CD14-positive monocyte (primary cell): ENCODE data around the gene SPATA13. TPM values are rescaled to one million over a fixed set of nuclear protein-coding genes. Genes with fewer than 3 reads are reported as not detected.
"Not testable (repeated sequence)": the region's sequence is repeated elsewhere in the genome, so short reads cannot be mapped to it uniquely, and the experiment has no call there.

ENCODE experiments used
- DNase-seq, 3 donors: peaks; one replicate each; pipeline ENCODE4 v3.0.0-alpha.2; 2011 to 2022
- H2AFZ ChIP-seq: 2 replicates; pipeline ENCODE4 v1.6.0; 2012; ENCODE audit warnings: mild to moderate bottlenecking, low read depth, low read length, inconsistent platforms; ENCODE audit not compliant: insufficient read depth, poor library complexity, severe bottlenecking
- H3K27ac ChIP-seq, 2 donors: 1 replicate in 1 of 2; 2 replicates in 1 of 2; pipeline ENCODE4 v1.5.1; 2012 to 2013; ENCODE audit warnings: low read length in 2 of 2, control low read depth in 1 of 2, inconsistent platforms in 1 of 2, low read depth in 1 of 2, mild to moderate bottlenecking in 1 of 2
- H3K27me3 ChIP-seq, 2 donors: one replicate each; pipeline versions ENCODE4 v1.6.0 to v1.6.1; 2011 to 2013; ENCODE audit warnings: low read length in 2 of 2; ENCODE audit not compliant: control insufficient read depth in 2 of 2, insufficient read depth in 2 of 2
- H3K36me3 ChIP-seq, 2 donors: replicated peaks in 1 of 2; 1 replicate in 1 of 2; 2 replicates in 1 of 2; pipeline versions ENCODE4 v1.5.1 to v1.6.1; 2012 to 2013; ENCODE audit warnings: low read length in 2 of 2, control low read depth in 1 of 2, inconsistent platforms in 1 of 2, mild to moderate bottlenecking in 1 of 2; ENCODE audit not compliant: insufficient read depth in 2 of 2, control insufficient read depth in 1 of 2
- H3K4me1 ChIP-seq, 2 donors: 1 replicate in 1 of 2; 2 replicates in 1 of 2; pipeline versions ENCODE4 v1.5.1 to v1.6.1; 2012 to 2013; ENCODE audit warnings: low read length in 2 of 2, control low read depth in 1 of 2, inconsistent platforms in 1 of 2, mild to moderate bottlenecking in 1 of 2, moderate library complexity in 1 of 2; ENCODE audit not compliant: insufficient read depth in 2 of 2, control insufficient read depth in 1 of 2
- H3K4me2 ChIP-seq: replicated peaks from 2 replicates; pipeline ENCODE3; 2012; ENCODE audit warnings: low read length, moderate library complexity, mild to moderate bottlenecking; ENCODE audit not compliant: poor library complexity, severe bottlenecking; ENCODE audit errors: extremely low read depth
- H3K4me3 ChIP-seq, 3 experiments: fragments of 200-600 bp in 1 of 3; sonication (generic) in 1 of 3; replicated peaks in 1 of 3; 1 replicate in 2 of 3; 2 replicates in 1 of 3; pipeline ENCODE4 v1.5.1; 2011 to 2013; ENCODE audit warnings: low read length in 3 of 3, mild to moderate bottlenecking in 3 of 3, control low read depth in 2 of 3, low read depth in 2 of 3, inconsistent platforms in 1 of 3, moderate library complexity in 1 of 3
- H3K79me2 ChIP-seq: 2 replicates; pipeline ENCODE4 v1.6.0; 2012; ENCODE audit warnings: mild to moderate bottlenecking, control low read depth, inconsistent platforms, low read length, moderate library complexity; ENCODE audit not compliant: insufficient read depth
- H3K9ac ChIP-seq: 2 replicates; pipeline ENCODE4 v1.6.0; 2017; ENCODE audit warnings: low read length, mild to moderate bottlenecking; ENCODE audit not compliant: insufficient read depth, poor library complexity, severe bottlenecking
- H3K9me3 ChIP-seq, 2 donors: replicated peaks in 1 of 2; 1 replicate in 1 of 2; 2 replicates in 1 of 2; pipeline versions ENCODE4 v1.5.1 to v1.6.1; 2012 to 2013; ENCODE audit warnings: low read length in 2 of 2, control low read depth in 1 of 2; ENCODE audit not compliant: control insufficient read depth in 1 of 2, insufficient read depth in 1 of 2
- H4K20me1 ChIP-seq: 2 replicates; pipeline ENCODE4 v1.6.0; 2012; ENCODE audit warnings: mild to moderate bottlenecking, low read length, control low read depth, moderate library complexity; ENCODE audit not compliant: insufficient read depth
- H3K27ac Mint-ChIP-seq, 7 donors: one replicate each; pipeline ENCODE4 v1.8.0; 2020; ENCODE audit warnings: mild to moderate bottlenecking in 7 of 7, mixed read lengths in 7 of 7, moderate library complexity in 6 of 7, inconsistent platforms in 2 of 7
- H3K27me3 Mint-ChIP-seq, 3 donors: one replicate each; pipeline ENCODE4 v1.8.0; 2021 to 2022; ENCODE audit warnings: low read depth in 3 of 3, mild to moderate bottlenecking in 3 of 3, mixed read lengths in 3 of 3, moderate library complexity in 3 of 3, inconsistent platforms in 1 of 3
- H3K36me3 Mint-ChIP-seq, 2 donors: one replicate each; pipeline ENCODE4 v1.8.0; 2020; ENCODE audit warnings: mixed read lengths in 2 of 2, inconsistent platforms in 1 of 2, mild to moderate bottlenecking in 1 of 2
- H3K4me1 Mint-ChIP-seq: one replicate; pipeline ENCODE4 v1.8.0; 2020; ENCODE audit warnings: mild to moderate bottlenecking, mixed read lengths
- H3K4me3 Mint-ChIP-seq, 2 donors: one replicate each; pipeline ENCODE4 v1.8.0; 2020; ENCODE audit warnings: mild to moderate bottlenecking in 2 of 2, mixed read lengths in 2 of 2, moderate library complexity in 1 of 2
- H3K9me3 Mint-ChIP-seq, 7 donors: one replicate each; pipeline ENCODE4 v1.8.0; 2020 to 2022; ENCODE audit warnings: mixed read lengths in 7 of 7, mild to moderate bottlenecking in 6 of 7, moderate library complexity in 6 of 7, inconsistent platforms in 2 of 7
- WGBS: methylation state at CpG from one replicate; pipeline ENCODE4 v1.1.5; 2013; ENCODE audit warnings: missing lambda C conversion rate; ENCODE audit not compliant: insufficient coverage; 5-methylcytosine and 5-hydroxymethylcytosine counted together
- intact Hi-C, 2 donors: fragments of 100-400 bp; cut with micrococcal nuclease; formaldehyde crosslinking; loops; one replicate each; pipeline versions ENCODE4 v1.15.0 to v1.15.1; 2023
- polyA plus RNA-seq, 3 donors: library from polyadenylated mRNA; depleted of rRNA in 1 of 3; unstranded in 2 of 3; stranded (reverse) in 1 of 3; fragments of 300-500 nt in 2 of 3; fragments of >200 nt in 1 of 3; fragmentation: Illumina TruSeq in 2 of 3; gene quantifications; 1 replicate in 2 of 3; 2 replicates in 1 of 3; pipeline ENCODE4 v1.2.3, GENCODE V29; 2012 to 2021
- TF ChIP-seq, protein P1 (sequence below): fragments of 200-600 bp; IDR thresholded peaks from one replicate; pipeline ENCODE4 v1.8.0; 2022; ENCODE audit warnings: antibody characterized with exemption, mild to moderate bottlenecking

Gene SPATA13
- polyA plus RNA-seq, 3 donors, result 9.3 to 44.7 (median 11.6) TPM

DNA sequence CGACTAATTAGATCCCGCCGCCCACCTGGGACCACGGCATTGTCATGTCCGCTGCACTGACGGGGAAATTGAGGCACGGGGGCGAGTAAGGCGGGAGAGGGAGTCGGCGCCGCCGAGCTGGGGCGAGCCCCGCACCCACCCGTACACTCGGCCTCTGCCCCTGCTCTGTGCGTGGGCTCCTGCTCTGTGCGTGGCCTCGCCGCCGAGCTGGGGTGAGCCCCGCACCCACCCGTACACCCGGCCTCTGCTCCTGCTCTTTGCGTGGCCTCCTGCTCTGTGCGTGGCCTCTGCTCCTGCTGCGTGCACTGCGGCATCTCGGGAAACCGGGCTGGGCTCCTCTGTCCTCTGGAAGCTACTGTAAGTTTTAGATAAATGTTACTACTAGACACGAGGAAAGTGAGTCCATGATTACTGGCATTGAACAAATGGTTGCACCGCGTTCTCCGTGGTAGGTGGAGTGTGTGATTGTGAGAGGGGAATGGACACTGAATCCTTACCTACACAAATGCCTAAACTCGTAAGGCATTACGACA is 148.0 kb downstream of the SPATA13 start:
- Mint-ChIP-seq H3K9me3 (no peaks in the 10 kb centered on the region), H3K27ac (no peak overlapping the region), H3K4me3 (peak overlapping the region in 1 of 2 donors; percentile 48), H3K4me1 (no peaks in the 10 kb centered on the region), H3K36me3 (peaks cover 26 to 27% of the 10 kb centered on the region in 2 donors), H3K27me3 (peaks cover 2 to 20% (median 16%) of the 10 kb centered on the region in 3 donors)
- no peaks in the 10 kb centered on the region for H3K27me3 ChIP-seq
- no peak overlapping the region for H2AFZ ChIP-seq
- H3K4me1 ChIP-seq, result no peaks in the 10 kb centered on the region
- H3K4me3 ChIP-seq, result no peak overlapping the region
- H3K36me3 ChIP-seq, result peaks cover 17 to 28% of the 10 kb centered on the region in 2 donors
- WGBS, result 88% methylated on average over 30 of the region's 37 CpGs
- no peak for DNase-seq
- H3K27ac ChIP-seq, result no peak overlapping the region
- H3K79me2 ChIP-seq, result no peaks in the 10 kb centered on the region
- H4K20me1 ChIP-seq, result no peaks in the 10 kb centered on the region
- H3K9ac ChIP-seq, result no peak overlapping the region
- H3K4me2 ChIP-seq, result no peak overlapping the region
- TF ChIP-seq, protein P1, sequence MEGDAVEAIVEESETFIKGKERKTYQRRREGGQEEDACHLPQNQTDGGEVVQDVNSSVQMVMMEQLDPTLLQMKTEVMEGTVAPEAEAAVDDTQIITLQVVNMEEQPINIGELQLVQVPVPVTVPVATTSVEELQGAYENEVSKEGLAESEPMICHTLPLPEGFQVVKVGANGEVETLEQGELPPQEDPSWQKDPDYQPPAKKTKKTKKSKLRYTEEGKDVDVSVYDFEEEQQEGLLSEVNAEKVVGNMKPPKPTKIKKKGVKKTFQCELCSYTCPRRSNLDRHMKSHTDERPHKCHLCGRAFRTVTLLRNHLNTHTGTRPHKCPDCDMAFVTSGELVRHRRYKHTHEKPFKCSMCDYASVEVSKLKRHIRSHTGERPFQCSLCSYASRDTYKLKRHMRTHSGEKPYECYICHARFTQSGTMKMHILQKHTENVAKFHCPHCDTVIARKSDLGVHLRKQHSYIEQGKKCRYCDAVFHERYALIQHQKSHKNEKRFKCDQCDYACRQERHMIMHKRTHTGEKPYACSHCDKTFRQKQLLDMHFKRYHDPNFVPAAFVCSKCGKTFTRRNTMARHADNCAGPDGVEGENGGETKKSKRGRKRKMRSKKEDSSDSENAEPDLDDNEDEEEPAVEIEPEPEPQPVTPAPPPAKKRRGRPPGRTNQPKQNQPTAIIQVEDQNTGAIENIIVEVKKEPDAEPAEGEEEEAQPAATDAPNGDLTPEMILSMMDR, result no peak
- intact Hi-C loops, result no loop called here
- H3K9me3 ChIP-seq, result no peaks in the 10 kb centered on the region

DNA sequence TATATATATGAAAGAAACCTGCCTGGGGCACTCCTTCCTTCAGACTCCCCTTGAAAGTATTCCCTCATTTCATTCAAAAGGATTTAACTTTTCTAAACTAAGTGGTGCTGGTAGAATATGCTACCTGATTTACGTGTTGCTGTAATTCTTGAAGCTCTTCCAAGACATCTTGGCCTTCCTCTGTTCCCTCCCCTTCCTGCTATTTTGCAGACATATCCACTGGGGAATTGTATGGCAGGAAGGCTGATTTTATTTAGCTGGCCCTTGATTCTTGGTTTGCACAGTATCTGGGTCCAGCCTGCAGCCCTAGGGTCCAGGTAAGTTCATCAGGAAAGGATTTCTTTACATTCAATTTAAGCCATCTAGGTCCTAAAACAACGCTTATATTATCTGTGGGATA is 148.8 kb downstream of the SPATA13 start, which contains the start of gene C1QTNF9:
TSS of gene C1QTNF9 (plus strand) at position 281 of the 400 bp plus-strand sequence. CDS start 6,424 bp downstream, outside the sequence.
- H4K20me1 ChIP-seq, intact Hi-C loops, H3K9me3 Mint-ChIP-seq, H3K4me2 ChIP-seq, H3K9ac ChIP-seq, H3K4me3 ChIP-seq, H3K27me3 ChIP-seq, H3K9me3 ChIP-seq, H3K4me1 Mint-ChIP-seq, H2AFZ ChIP-seq, H3K79me2 ChIP-seq, DNase-seq, H3K27ac ChIP-seq, H3K4me1 ChIP-seq: not testable (repeated sequence)
- peaks cover 10 to 20% of the 10 kb centered on the region in 2 donors for H3K36me3 ChIP-seq
- Mint-ChIP-seq H3K4me3 (peak within 1 kb of the TSS in 1 of 2 donors; percentile 48), H3K27ac (peak within 1 kb of the TSS in 2 of 7 donors; percentile 9 to 13), H3K36me3 (peaks cover 20 to 21% of the 10 kb centered on the region in 2 donors), H3K27me3 (peaks cover 2 to 20% (median 19%) of the 10 kb centered on the region in 3 donors)
- WGBS, result no CpG with 5 or more reads among the region's 2 CpGs
